ENCODE data around the gene MRTFA.

MRTFA gene

GRCh38 chr22:40367342-40367741 lies 269.2 kb downstream of the MRTFA start:
- no peak overlapping the region for H3K4me3 ChIP-seq (ENCODE audit: low read depth, low read length)
- no peaks in the 10 kb centered on the region for H3K27me3 ChIP-seq (ENCODE audit: control insufficient read depth, insufficient read depth, low read length)
- no peak overlapping the region for H3K4me2 ChIP-seq (ENCODE audit: low read length)
- H3K9ac ChIP-seq: no peak overlapping the region
- H2AFZ ChIP-seq: no peak overlapping the region
- no peaks in the 10 kb centered on the region for H3K9me3 ChIP-seq (ENCODE audit: control insufficient read depth, low read length)
- no peaks in the 10 kb centered on the region for H3K79me2 ChIP-seq
- no peaks in the 10 kb centered on the region for H3K36me3 ChIP-seq (ENCODE audit: control insufficient read depth, insufficient read depth, low read length)
- H3K4me1 ChIP-seq: no peaks in the 10 kb centered on the region
- H3K27ac ChIP-seq: no peak overlapping the region
- TF ChIP-seq CTCF (IDR thresholded peaks at IDR 0.05): no peak

- H3K79me2 ChIP-seq: no peaks in the 10 kb centered on the region
- H3K4me1 ChIP-seq: no peaks in the 10 kb centered on the region
- TF ChIP-seq CTCF (IDR thresholded peaks at IDR 0.05): no peak
- no peaks in the 10 kb centered on the region for H3K9me3 ChIP-seq (ENCODE audit: control insufficient read depth, low read length)
- no peaks in the 10 kb centered on the region for H3K36me3 ChIP-seq (ENCODE audit: control insufficient read depth, insufficient read depth, low read length)
- H3K27me3 ChIP-seq (ENCODE audit: control insufficient read depth, insufficient read depth, low read length): no peaks in the 10 kb centered on the region
- no peak overlapping the region for H3K4me3 ChIP-seq (ENCODE audit: low read depth, low read length)
- no peak overlapping the region for H2AFZ ChIP-seq
- no peak overlapping the region for H3K9ac ChIP-seq
- H3K4me2 ChIP-seq (ENCODE audit: low read length): no peak overlapping the region
- no peak overlapping the region for H3K27ac ChIP-seq
Observed at GRCh38 chr22:40366068-40366467, 270.5 kb downstream of the MRTFA start.

- no peaks in the 10 kb centered on the region for H3K36me3 ChIP-seq (ENCODE audit: control insufficient read depth, insufficient read depth, low read length)
- no peaks in the 10 kb centered on the region for H3K9me3 ChIP-seq (ENCODE audit: control insufficient read depth, low read length)
- H3K27ac ChIP-seq: no peak overlapping the region
- TF ChIP-seq CTCF (IDR thresholded peaks at IDR 0.05): no peak
- H3K4me1 ChIP-seq: no peaks in the 10 kb centered on the region
- H3K27me3 ChIP-seq (ENCODE audit: control insufficient read depth, insufficient read depth, low read length): no peaks in the 10 kb centered on the region
- no peak overlapping the region for H3K9ac ChIP-seq
- no peak overlapping the region for H3K4me2 ChIP-seq (ENCODE audit: low read length)
- no peak overlapping the region for H3K4me3 ChIP-seq (ENCODE audit: low read depth, low read length)
- H3K79me2 ChIP-seq: no peaks in the 10 kb centered on the region
- H2AFZ ChIP-seq: no peak overlapping the region
Observed at GRCh38 chr22:40364431-40364830, 272.1 kb downstream of the MRTFA start.

GRCh38 chr22:40363059-40363458 lies 273.5 kb downstream of the MRTFA start:
- H3K4me3 ChIP-seq (ENCODE audit: low read depth, low read length): no peak overlapping the region
- H3K4me2 ChIP-seq (ENCODE audit: low read length): no peak overlapping the region
- no peak overlapping the region for H3K9ac ChIP-seq
- no peaks in the 10 kb centered on the region for H3K79me2 ChIP-seq
- H3K9me3 ChIP-seq (ENCODE audit: control insufficient read depth, low read length): no peaks in the 10 kb centered on the region
- H3K27me3 ChIP-seq (ENCODE audit: control insufficient read depth, insufficient read depth, low read length): no peaks in the 10 kb centered on the region
- H3K36me3 ChIP-seq (ENCODE audit: control insufficient read depth, insufficient read depth, low read length): no peaks in the 10 kb centered on the region
- H2AFZ ChIP-seq: no peak overlapping the region
- TF ChIP-seq CTCF (IDR thresholded peaks at IDR 0.05): no peak
- H3K4me1 ChIP-seq: no peaks in the 10 kb centered on the region
- no peak overlapping the region for H3K27ac ChIP-seq

- Histone ChIP-seq H3K9me3 (ENCODE audit: control insufficient read depth, low read length) (no peaks in the 10 kb centered on the region), H2AFZ (no peak overlapping the region), H3K36me3 (ENCODE audit: control insufficient read depth, insufficient read depth, low read length) (no peaks in the 10 kb centered on the region), H3K27ac (no peak overlapping the region), H3K4me1 (no peaks in the 10 kb centered on the region), H3K4me2 (ENCODE audit: low read length) (no peak overlapping the region), H3K4me3 (ENCODE audit: low read depth, low read length) (no peak overlapping the region), H3K79me2 (no peaks in the 10 kb centered on the region), H3K9ac (no peak overlapping the region), H3K27me3 (ENCODE audit: control insufficient read depth, insufficient read depth, low read length) (no peaks in the 10 kb centered on the region)
- no peak for TF ChIP-seq CTCF (IDR thresholded peaks at IDR 0.05)
Observed at GRCh38 chr22:40361100-40361499, 275.4 kb downstream of the MRTFA start.

Measured in parathyroid adenoma (tissue), 2 donors.